ENCODE results near the gene TMA7. TPM values are rescaled to one million over a fixed set of nuclear protein-coding genes. Genes with fewer than 3 reads are reported as not detected.
A peak's percentile ranks its signal among the peaks of the same experiment; 100 is the strongest.

TMA7 gene
- total and polyA plus RNA-seq, 2 of the 13 experiments (the other 11 are each of a cell fraction or from before 2014, with no cell fraction given) = 100 to 486 TPM

DNA sequence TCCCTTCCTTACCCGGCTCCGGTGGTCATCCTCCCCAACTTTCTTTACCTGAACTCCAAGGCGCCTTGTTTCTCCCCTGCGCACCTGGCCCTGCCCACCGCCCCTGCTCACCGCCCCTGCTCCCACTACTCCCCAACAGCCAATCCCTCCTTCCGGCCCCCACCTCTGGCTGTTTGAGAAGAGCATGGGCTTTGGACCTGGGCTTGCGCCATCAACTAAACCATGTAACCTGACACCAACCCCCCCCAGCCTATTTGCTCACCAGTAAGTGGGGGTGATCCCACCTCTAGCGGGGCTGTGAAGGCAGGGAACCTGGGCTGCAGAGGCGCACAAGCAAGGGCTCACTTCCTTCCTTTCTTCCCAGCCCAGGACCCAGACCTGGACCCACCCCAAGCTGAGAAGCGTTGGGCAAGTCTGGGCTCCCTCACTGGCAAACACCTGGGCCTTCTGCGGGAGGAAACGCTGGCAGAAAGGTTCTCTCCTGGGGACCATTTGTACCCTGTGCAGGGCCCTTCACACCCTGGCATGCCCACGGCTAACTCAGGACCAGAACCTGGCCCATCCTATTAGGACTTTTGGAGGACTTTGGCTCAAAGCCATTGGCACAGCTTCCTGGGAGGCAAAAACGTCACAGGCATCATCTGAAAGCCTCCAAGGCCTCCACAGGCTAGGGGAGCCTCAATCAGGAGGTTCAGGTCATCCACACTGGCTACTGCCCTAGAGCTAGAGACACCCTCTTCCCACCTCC, 9.9 kb upstream of the TMA7 start, which contains the start of gene PLXNB1 (continued):
- TF ChIP-seq FLYWCH1 (CRISPR knock-in tag; IDR thresholded peaks at IDR 0.05) (no peak), ZNF382 (CRISPR knock-in tag; IDR thresholded peaks at IDR 0.05; ENCODE audit: borderline replicate concordance) (no peak), CCAR2 (optimal IDR thresholded peaks at IDR 0.05; ENCODE audit: low read depth, low read length) (peak; percentile 82), CHD4 (IDR thresholded peaks at IDR 0.05; ENCODE audit: borderline replicate concordance, low read length) (no peak), ATF7 (IDR thresholded peaks at IDR 0.05) (peak; percentile 25; the same call in 1 of the 2 replicates), ATF7 (CRISPR knock-in tag; IDR thresholded peaks at IDR 0.05) (peak; percentile 88), HES4 (CRISPR knock-in tag; IDR thresholded peaks at IDR 0.05; ENCODE audit: borderline replicate concordance) (peak; percentile 79; the same call in 1 of the 2 replicates), ZSCAN12 (CRISPR knock-in tag; IDR thresholded peaks at IDR 0.05) (no peak), ZSCAN21 (CRISPR knock-in tag; IDR thresholded peaks at IDR 0.05; ENCODE audit: borderline replicate concordance) (peak; percentile 85), FOXK1 (CRISPR knock-in tag; IDR thresholded peaks at IDR 0.05; ENCODE audit: borderline replicate concordance, low read depth) (peak; percentile 81; the same call in 1 of the 2 replicates), SIX1 (CRISPR knock-in tag; IDR thresholded peaks at IDR 0.05; ENCODE audit: borderline replicate concordance) (peak; percentile 100), CC2D1A (CRISPR knock-in tag; IDR thresholded peaks at IDR 0.05) (no peak), BORCS8-MEF2B (CRISPR knock-in tag; IDR thresholded peaks at IDR 0.05) (peak; percentile 89)
- TF ChIP-seq, protein P1, sequence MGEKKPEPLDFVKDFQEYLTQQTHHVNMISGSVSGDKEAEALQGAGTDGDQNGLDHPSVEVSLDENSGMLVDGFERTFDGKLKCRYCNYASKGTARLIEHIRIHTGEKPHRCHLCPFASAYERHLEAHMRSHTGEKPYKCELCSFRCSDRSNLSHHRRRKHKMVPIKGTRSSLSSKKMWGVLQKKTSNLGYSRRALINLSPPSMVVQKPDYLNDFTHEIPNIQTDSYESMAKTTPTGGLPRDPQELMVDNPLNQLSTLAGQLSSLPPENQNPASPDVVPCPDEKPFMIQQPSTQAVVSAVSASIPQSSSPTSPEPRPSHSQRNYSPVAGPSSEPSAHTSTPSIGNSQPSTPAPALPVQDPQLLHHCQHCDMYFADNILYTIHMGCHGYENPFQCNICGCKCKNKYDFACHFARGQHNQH (CRISPR knock-in tag; IDR thresholded peaks at IDR 0.05) = peak; percentile 84
- TF ChIP-seq, protein P2, sequence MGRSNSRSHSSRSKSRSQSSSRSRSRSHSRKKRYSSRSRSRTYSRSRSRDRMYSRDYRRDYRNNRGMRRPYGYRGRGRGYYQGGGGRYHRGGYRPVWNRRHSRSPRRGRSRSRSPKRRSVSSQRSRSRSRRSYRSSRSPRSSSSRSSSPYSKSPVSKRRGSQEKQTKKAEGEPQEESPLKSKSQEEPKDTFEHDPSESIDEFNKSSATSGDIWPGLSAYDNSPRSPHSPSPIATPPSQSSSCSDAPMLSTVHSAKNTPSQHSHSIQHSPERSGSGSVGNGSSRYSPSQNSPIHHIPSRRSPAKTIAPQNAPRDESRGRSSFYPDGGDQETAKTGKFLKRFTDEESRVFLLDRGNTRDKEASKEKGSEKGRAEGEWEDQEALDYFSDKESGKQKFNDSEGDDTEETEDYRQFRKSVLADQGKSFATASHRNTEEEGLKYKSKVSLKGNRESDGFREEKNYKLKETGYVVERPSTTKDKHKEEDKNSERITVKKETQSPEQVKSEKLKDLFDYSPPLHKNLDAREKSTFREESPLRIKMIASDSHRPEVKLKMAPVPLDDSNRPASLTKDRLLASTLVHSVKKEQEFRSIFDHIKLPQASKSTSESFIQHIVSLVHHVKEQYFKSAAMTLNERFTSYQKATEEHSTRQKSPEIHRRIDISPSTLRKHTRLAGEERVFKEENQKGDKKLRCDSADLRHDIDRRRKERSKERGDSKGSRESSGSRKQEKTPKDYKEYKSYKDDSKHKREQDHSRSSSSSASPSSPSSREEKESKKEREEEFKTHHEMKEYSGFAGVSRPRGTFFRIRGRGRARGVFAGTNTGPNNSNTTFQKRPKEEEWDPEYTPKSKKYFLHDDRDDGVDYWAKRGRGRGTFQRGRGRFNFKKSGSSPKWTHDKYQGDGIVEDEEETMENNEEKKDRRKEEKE (IDR thresholded peaks at IDR 0.05) = no peak
- TF ChIP-seq, protein P3, sequence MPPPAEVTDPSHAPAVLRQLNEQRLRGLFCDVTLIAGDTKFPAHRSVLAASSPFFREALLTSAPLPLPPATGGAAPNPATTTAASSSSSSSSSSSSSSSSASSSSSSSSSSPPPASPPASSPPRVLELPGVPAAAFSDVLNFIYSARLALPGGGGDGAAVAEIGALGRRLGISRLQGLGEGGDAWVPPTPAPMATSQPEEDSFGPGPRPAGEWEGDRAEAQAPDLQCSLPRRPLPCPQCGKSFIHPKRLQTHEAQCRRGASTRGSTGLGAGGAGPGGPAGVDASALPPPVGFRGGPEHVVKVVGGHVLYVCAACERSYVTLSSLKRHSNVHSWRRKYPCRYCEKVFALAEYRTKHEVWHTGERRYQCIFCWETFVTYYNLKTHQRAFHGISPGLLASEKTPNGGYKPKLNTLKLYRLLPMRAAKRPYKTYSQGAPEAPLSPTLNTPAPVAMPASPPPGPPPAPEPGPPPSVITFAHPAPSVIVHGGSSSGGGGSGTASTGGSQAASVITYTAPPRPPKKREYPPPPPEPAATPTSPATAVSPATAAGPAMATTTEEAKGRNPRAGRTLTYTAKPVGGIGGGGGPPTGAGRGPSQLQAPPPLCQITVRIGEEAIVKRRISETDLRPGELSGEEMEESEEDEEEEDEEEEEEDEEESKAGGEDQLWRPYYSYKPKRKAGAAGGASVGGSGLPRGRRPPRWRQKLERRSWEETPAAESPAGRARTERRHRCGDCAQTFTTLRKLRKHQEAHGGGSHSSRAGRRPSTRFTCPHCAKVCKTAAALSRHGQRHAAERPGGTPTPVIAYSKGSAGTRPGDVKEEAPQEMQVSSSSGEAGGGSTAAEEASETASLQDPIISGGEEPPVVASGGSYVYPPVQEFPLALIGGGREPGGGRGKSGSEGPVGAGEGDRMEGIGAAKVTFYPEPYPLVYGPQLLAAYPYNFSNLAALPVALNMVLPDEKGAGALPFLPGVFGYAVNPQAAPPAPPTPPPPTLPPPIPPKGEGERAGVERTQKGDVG (CRISPR knock-in tag; IDR thresholded peaks at IDR 0.05; ENCODE audit: borderline replicate concordance) = peak; percentile 52; the same call in 1 of the 2 replicates
- TF ChIP-seq, protein P4, sequence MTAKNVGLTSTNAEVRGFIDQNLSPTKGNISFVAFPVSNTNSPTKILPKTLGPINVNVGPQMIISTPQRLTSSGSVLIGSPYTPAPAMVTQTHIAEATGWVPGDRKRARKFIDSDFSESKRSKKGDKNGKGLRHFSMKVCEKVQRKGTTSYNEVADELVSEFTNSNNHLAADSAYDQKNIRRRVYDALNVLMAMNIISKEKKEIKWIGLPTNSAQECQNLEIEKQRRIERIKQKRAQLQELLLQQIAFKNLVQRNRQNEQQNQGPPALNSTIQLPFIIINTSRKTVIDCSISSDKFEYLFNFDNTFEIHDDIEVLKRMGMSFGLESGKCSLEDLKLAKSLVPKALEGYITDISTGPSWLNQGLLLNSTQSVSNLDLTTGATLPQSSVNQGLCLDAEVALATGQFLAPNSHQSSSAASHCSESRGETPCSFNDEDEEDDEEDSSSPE (CRISPR knock-in tag; IDR thresholded peaks at IDR 0.05) = peak; percentile 71
- TF ChIP-seq, protein P5, sequence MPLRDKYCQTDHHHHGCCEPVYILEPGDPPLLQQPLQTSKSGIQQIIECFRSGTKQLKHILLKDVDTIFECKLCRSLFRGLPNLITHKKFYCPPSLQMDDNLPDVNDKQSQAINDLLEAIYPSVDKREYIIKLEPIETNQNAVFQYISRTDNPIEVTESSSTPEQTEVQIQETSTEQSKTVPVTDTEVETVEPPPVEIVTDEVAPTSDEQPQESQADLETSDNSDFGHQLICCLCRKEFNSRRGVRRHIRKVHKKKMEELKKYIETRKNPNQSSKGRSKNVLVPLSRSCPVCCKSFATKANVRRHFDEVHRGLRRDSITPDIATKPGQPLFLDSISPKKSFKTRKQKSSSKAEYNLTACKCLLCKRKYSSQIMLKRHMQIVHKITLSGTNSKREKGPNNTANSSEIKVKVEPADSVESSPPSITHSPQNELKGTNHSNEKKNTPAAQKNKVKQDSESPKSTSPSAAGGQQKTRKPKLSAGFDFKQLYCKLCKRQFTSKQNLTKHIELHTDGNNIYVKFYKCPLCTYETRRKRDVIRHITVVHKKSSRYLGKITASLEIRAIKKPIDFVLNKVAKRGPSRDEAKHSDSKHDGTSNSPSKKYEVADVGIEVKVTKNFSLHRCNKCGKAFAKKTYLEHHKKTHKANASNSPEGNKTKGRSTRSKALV (CRISPR knock-in tag; IDR thresholded peaks at IDR 0.05) = 0 out of 2 replicates have a peak, but pooled peaks have one; percentile 64
